NB4 (cell line): ENCODE measurements around the gene IFRD1.

Source experiments
- DNase-seq: peaks from one replicate; pipeline ENCODE4 v3.0.0; 2010; ENCODE audit warnings: low read depth
- H3K4me3 ChIP-seq: one replicate; pipeline ENCODE4 v1.5.1; 2011; ENCODE audit warnings: mild to moderate bottlenecking, low read depth, low read length, moderate library complexity
- MYC ChIP-seq: IDR thresholded peaks from 2 replicates; pipeline ENCODE4 v1.6.1; 2011; ENCODE audit warnings: low read depth, low read length
- POLR2A ChIP-seq: IDR thresholded peaks from 2 replicates; pipeline ENCODE4 v1.6.1; 2011; ENCODE audit warnings: mild to moderate bottlenecking; ENCODE audit not compliant: insufficient read length; ENCODE audit errors: extremely low read depth
- TF ChIP-seq, protein P1 (sequence below): IDR thresholded peaks from one replicate; pipeline ENCODE4 v1.5.1; 2012; ENCODE audit warnings: low read depth, low read length
- TF ChIP-seq, protein P2 (sequence below): IDR thresholded peaks from 2 replicates; pipeline ENCODE4 v1.6.1; 2011; ENCODE audit warnings: low read depth, low read length

Gene IFRD1

DNA sequence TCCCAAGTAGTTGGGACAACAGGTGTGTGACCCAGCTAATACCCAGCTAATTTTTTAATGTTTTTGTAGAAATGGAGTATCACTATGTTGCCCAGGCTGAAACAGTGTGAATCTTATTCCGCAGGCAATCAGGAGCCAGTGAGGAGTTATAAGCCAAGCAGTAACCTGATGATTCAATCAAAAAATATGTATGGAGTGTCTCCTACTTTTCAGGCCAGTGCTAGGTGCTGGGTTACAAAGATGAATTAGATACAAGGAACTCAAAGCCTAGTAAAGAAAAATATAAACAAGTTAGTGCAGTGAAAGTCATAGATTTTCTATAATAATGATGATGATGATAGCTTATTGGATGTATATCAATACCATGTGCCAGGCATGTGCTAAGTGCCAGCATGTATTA, 13.2 kb upstream of the IFRD1 start:
- no peak overlapping the region for H3K4me3 ChIP-seq
- no peak for DNase-seq
- TF ChIP-seq, protein P1, sequence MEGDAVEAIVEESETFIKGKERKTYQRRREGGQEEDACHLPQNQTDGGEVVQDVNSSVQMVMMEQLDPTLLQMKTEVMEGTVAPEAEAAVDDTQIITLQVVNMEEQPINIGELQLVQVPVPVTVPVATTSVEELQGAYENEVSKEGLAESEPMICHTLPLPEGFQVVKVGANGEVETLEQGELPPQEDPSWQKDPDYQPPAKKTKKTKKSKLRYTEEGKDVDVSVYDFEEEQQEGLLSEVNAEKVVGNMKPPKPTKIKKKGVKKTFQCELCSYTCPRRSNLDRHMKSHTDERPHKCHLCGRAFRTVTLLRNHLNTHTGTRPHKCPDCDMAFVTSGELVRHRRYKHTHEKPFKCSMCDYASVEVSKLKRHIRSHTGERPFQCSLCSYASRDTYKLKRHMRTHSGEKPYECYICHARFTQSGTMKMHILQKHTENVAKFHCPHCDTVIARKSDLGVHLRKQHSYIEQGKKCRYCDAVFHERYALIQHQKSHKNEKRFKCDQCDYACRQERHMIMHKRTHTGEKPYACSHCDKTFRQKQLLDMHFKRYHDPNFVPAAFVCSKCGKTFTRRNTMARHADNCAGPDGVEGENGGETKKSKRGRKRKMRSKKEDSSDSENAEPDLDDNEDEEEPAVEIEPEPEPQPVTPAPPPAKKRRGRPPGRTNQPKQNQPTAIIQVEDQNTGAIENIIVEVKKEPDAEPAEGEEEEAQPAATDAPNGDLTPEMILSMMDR, result no peak
- TF ChIP-seq, protein P2, sequence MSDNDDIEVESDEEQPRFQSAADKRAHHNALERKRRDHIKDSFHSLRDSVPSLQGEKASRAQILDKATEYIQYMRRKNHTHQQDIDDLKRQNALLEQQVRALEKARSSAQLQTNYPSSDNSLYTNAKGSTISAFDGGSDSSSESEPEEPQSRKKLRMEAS, result no peak
- TF ChIP-seq MYC (no peak), POLR2A (no peak)

DNA sequence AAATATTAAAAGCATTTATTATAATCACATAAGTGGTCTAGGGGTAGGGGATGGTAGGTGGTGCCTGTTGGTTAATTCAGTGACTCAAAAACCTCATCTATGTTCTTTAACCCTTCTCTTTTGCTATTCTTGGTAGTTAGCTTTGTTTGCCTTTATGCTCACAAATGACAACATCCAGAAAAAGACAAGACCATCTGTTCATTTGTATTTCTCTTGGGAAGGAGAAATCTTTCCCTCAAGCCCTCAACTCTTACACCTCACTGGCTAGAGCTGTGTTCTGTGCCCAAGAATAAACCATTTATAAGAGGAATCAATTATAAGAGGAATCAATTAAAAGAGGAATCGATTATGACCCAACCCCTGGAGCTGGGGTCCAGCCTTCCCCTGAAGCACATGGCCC, 10.8 kb upstream of the IFRD1 start:
- DNase-seq, result no peak
- H3K4me3 ChIP-seq, result no peak overlapping the region

DNA sequence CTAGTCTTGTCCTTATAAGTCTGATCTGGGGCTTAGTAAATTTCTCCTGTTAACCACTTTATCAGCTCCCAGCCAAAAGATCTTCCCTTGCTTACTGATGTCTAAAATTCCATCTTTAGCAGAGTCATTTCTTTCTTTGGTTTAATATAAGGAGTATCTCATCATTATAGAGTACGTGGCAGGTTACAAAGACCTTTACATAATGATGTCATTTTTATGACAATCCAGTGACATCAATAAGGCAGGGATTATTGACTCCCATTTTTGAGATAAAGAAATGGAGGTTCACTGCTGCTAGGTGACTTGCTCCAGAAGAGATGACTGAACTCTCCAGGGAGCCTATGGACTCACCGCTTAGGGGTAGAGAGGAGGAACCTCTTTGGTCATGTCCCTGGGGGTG, 8.1 kb upstream of the IFRD1 start:
- no peak overlapping the region for H3K4me3 ChIP-seq
- TF ChIP-seq, protein P2, result no peak
- TF ChIP-seq POLR2A, result no peak
- TF ChIP-seq, protein P1, result no peak
- no peak for TF ChIP-seq MYC
- DNase-seq, result peak; percentile 33

More for the DNA sequence above, 10.8 kb upstream of the IFRD1 start:
- TF ChIP-seq, protein P1, result no peak
- TF ChIP-seq, protein P2, result no peak
- no peak for TF ChIP-seq MYC
- TF ChIP-seq POLR2A, result no peak

DNA sequence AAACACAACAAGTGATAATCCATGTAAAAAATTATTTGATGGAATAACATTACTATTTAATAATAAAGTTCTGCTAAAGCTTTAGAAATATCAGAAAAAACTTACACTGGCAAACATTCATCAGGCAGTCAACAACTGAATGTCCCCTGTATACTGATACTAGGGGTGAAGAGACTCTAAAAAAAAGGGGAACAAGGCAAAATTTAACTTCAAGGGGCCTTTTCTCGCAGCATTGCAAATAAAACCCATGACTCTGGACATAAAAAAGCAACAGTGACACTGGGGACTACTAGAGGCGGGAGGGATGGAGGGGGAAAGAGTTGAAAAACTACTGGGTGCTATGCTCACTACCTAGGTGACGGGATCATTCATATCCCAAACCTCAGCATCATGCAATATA, 5.8 kb upstream of the IFRD1 start:
- DNase-seq, result peak; percentile 52
- TF ChIP-seq, protein P1, result no peak
- TF ChIP-seq, protein P2, result no peak
- no peak for TF ChIP-seq MYC
- no peak for TF ChIP-seq POLR2A
- H3K4me3 ChIP-seq, result no peak overlapping the region

DNA sequence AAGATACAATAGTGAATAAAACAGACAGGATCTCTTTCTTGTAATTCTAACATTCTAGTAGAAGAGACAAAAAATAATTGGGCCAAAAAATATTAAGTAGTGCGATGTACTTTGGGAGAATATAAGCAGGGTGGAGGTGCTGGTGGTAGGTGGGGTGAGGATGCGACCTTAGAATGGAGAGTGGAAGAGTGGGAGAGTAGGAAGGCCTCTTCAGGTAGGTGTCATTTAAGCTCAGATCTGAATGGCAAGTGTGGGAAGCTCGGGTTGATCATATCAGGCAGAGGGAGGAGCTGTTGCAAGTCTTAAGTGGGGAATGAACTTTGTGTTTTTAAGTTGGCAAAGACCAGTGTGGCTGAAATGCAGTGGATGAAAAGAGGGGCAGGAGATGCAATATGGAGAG, 3.8 kb upstream of the IFRD1 start:
- no peak for TF ChIP-seq MYC
- TF ChIP-seq, protein P1, result no peak
- TF ChIP-seq, protein P2, result no peak
- TF ChIP-seq POLR2A, result no peak

DNA sequence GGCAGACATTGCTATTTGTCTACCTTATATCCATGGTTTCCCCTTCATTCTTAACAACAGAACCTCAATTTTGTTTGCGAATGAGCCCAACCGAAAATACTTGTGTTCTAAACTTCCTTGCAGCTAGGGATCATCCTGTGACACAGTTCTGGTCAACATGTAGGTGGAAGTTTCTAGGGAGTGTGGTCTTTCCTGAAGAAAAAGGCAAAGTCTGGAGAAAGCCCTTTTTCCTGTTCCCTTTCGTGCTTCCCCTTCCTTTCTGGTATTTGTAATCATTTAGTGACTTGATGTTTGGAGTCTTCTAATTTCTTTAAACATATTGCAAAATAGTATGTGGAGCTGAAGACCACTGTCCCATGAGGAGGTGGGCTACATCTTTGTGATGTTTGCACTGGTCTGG, 2.9 kb upstream of the IFRD1 start:
- no peak for DNase-seq
- TF ChIP-seq, protein P1, result no peak
- TF ChIP-seq, protein P2, result no peak
- no peak overlapping the region for H3K4me3 ChIP-seq

More for the DNA sequence above, 3.8 kb upstream of the IFRD1 start:
- H3K4me3 ChIP-seq, result no peak overlapping the region
- DNase-seq, result no peak
